Liver (tissue), 9 donors: ENCODE data around the gene CALB2. TPM values are rescaled to one million over a fixed set of nuclear protein-coding genes. Genes with fewer than 3 reads are reported as not detected.

ENCODE experiments used
- DNase-seq: peaks from one replicate; pipeline ENCODE4 v3.0.0-alpha.2; 2017; ENCODE audit warnings: low spot score
- H3K27ac ChIP-seq, 2 donors: one replicate each; pipeline ENCODE4 v1.7.0; 2013; ENCODE audit warnings: inconsistent platforms in 2 of 2, low read length in 2 of 2, control low read depth in 1 of 2, low read depth in 1 of 2, mild to moderate bottlenecking in 1 of 2
- H3K27me3 ChIP-seq, 4 donors: one replicate each; pipeline versions ENCODE4 v1.6.1 to v1.7.0; 2013; ENCODE audit warnings: low read length in 3 of 4, inconsistent platforms in 1 of 4, mild to moderate bottlenecking in 1 of 4, moderate library complexity in 1 of 4; ENCODE audit not compliant: control insufficient read depth in 4 of 4, insufficient read depth in 4 of 4
- H3K36me3 ChIP-seq, 4 donors: one replicate each; pipeline versions ENCODE4 v1.6.1 to v1.7.0; 2013; ENCODE audit warnings: low read length in 3 of 4, mild to moderate bottlenecking in 3 of 4, low read depth in 1 of 4, moderate library complexity in 1 of 4; ENCODE audit not compliant: control insufficient read depth in 4 of 4, insufficient read depth in 3 of 4
- H3K4me1 ChIP-seq, 4 donors: one replicate each; pipeline versions ENCODE4 v1.6.1 to v1.7.0; 2013; ENCODE audit warnings: low read length in 3 of 4, mild to moderate bottlenecking in 3 of 4, moderate library complexity in 1 of 4; ENCODE audit not compliant: control insufficient read depth in 4 of 4, insufficient read depth in 4 of 4
- H3K4me3 ChIP-seq, 3 donors: one replicate each; pipeline versions ENCODE4 v1.6.1 to v1.7.0; 2013; ENCODE audit warnings: low read length in 3 of 3, control low read depth in 1 of 3, low read depth in 1 of 3, mild to moderate bottlenecking in 1 of 3
- H3K9ac ChIP-seq, 2 donors: one replicate each; pipeline ENCODE4 v1.7.0; 2013; ENCODE audit warnings: low read length in 2 of 2, mild to moderate bottlenecking in 2 of 2, moderate library complexity in 2 of 2, control low read depth in 1 of 2, low read depth in 1 of 2
- H3K9me3 ChIP-seq, 4 donors: one replicate each; pipeline versions ENCODE4 v1.6.1 to v1.7.0; 2013; ENCODE audit warnings: low read length in 3 of 4; ENCODE audit not compliant: control insufficient read depth in 4 of 4
- EGR1 ChIP-seq, 2 donors: IDR thresholded peaks; 2 replicates each; pipeline ENCODE4 v1.6.1; 2016 to 2018; ENCODE audit warnings: antibody characterized with exemption in 2 of 2, low read depth in 2 of 2
- FOXA1 ChIP-seq: IDR thresholded peaks from 2 replicates; pipeline ENCODE4 v1.6.1; 2016; ENCODE audit warnings: antibody characterized with exemption
- FOXA2 ChIP-seq: IDR thresholded peaks from 2 replicates; pipeline ENCODE4 v1.6.1; 2016; ENCODE audit warnings: antibody characterized with exemption
- GABPA ChIP-seq, 2 donors: IDR thresholded peaks in 1 of 2; conservative IDR thresholded peaks in 1 of 2; 2 replicates each; pipeline ENCODE4 v1.6.1; 2016; ENCODE audit warnings: antibody characterized with exemption in 2 of 2, mild to moderate bottlenecking in 1 of 2, moderate library complexity in 1 of 2
- HNF4A ChIP-seq, 2 donors: conservative IDR thresholded peaks; 2 replicates each; pipeline ENCODE4 v1.6.1; 2016; ENCODE audit warnings: antibody characterized with exemption in 2 of 2, mild to moderate bottlenecking in 2 of 2
- HNF4G ChIP-seq: IDR thresholded peaks from 2 replicates; pipeline ENCODE4 v1.6.1; 2016; ENCODE audit warnings: antibody characterized with exemption
- NR2F2 ChIP-seq: IDR thresholded peaks from 2 replicates; pipeline ENCODE4 v1.6.1; 2016; ENCODE audit warnings: antibody characterized with exemption
- RAD21 ChIP-seq, 2 donors: IDR thresholded peaks; 2 replicates each; pipeline ENCODE4 v1.6.1; 2016; ENCODE audit warnings: antibody characterized with exemption in 2 of 2, mild to moderate bottlenecking in 2 of 2
- RXRA ChIP-seq, 2 donors: IDR thresholded peaks; 2 replicates each; pipeline ENCODE4 v1.6.1; 2017 to 2018; ENCODE audit warnings: antibody characterized with exemption in 2 of 2, mild to moderate bottlenecking in 1 of 2
- SP1 ChIP-seq: IDR thresholded peaks from 2 replicates; pipeline ENCODE4 v1.6.1; 2018; ENCODE audit warnings: antibody characterized with exemption, mild to moderate bottlenecking
- TAF1 ChIP-seq: conservative IDR thresholded peaks from 2 replicates; pipeline ENCODE4 v1.6.1; 2016; ENCODE audit warnings: antibody characterized with exemption, mild to moderate bottlenecking
- YY1 ChIP-seq: IDR thresholded peaks from 2 replicates; pipeline ENCODE4 v1.6.1; 2016; ENCODE audit warnings: antibody characterized with exemption, mild to moderate bottlenecking
- WGBS: extraction: QIAGEN DNeasy Blood & Tissue Kit; methylation state at CpG from one replicate; pipeline ENCODE4 v1.1.7; 2013; 5-methylcytosine and 5-hydroxymethylcytosine counted together
- polyA plus RNA-seq, 2 donors: library from polyadenylated mRNA; stranded (reverse) in 1 of 2; unstranded in 1 of 2; fragments of 200-250 nt in 1 of 2; fragments of >200 nt in 1 of 2; fragmentation: Nextera tagmentation in 1 of 2; extraction: Ambion mirVana in 1 of 2; gene quantifications; one replicate each; pipeline versions ENCODE4 v1.2.1 to v1.2.3, GENCODE V29; 2013 to 2015
- total RNA-seq, 2 donors: library from RNA; depleted of rRNA; stranded (reverse); fragments of >200 nt; gene quantifications; one replicate each; pipeline ENCODE4 v1.2.3, GENCODE V29; 2014
- TF ChIP-seq, protein P1 (sequence below): IDR thresholded peaks from 2 replicates; pipeline ENCODE4 v1.6.1; 2016; ENCODE audit warnings: antibody characterized with exemption, mild to moderate bottlenecking
- TF ChIP-seq, protein P2 (sequence below): IDR thresholded peaks from 2 replicates; pipeline ENCODE4 v1.6.1; 2016; ENCODE audit warnings: antibody characterized with exemption
- TF ChIP-seq, protein P3 (sequence below): IDR thresholded peaks from 2 replicates; pipeline ENCODE4 v1.6.1; 2016; ENCODE audit warnings: antibody characterized with exemption
- TF ChIP-seq, protein P4 (sequence below): IDR thresholded peaks from 2 replicates; pipeline ENCODE4 v1.6.1; 2016; ENCODE audit warnings: antibody characterized with exemption
- TF ChIP-seq, protein P5 (sequence below): fragments of 150-350 bp; IDR thresholded peaks from 2 replicates; pipeline ENCODE4 v1.5.1; 2017; ENCODE audit warnings: improper control_type of control experiment, low read depth, low read length; ENCODE audit not compliant: missing input control
- donor health status: healthy.
- donor health status: healthy.
- donor health status: healthy.
- donor health status: healthy.
- donor health status: healthy.

The CALB2 gene
- total and polyA plus RNA-seq, 4 donors, result not detected

DNA sequence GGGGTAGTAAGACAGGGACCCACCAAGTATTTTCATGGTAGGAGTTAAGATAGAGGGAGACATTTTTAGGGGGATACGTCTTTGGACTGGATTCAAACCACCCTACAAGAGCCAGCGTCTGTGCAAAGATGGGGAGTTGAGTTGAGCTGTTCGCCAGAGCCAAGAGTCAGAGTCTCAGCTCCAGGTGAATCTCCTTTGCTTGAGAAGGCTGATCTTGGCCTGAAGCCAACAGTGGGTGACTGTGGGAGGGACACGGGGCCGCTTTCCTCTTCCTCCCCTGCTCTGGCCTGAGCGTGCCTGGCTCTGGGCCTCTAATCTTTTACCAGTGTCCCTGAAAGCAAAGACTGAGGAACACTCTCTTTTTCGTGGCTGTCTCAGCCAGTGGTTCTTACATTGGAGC is 78.0 kb downstream of the CALB2 start:
- no peaks in the 10 kb centered on the region for H3K4me1 ChIP-seq
- no peak overlapping the region for H3K9ac ChIP-seq
- TF ChIP-seq NR2F2 (no peak), FOXA2 (no peak), FOXA1 (no peak), GABPA (IDR thresholded peaks at IDR 0.05 in 1 of 2, conservative IDR thresholded peaks at IDR 0.05 in 1 of 2) (no peak), SP1 (no peak), RAD21 (IDR thresholded peaks at IDR 0.05) (no peak), YY1 (no peak), HNF4A (conservative IDR thresholded peaks at IDR 0.05) (no peak)
- TF ChIP-seq, protein P1, sequence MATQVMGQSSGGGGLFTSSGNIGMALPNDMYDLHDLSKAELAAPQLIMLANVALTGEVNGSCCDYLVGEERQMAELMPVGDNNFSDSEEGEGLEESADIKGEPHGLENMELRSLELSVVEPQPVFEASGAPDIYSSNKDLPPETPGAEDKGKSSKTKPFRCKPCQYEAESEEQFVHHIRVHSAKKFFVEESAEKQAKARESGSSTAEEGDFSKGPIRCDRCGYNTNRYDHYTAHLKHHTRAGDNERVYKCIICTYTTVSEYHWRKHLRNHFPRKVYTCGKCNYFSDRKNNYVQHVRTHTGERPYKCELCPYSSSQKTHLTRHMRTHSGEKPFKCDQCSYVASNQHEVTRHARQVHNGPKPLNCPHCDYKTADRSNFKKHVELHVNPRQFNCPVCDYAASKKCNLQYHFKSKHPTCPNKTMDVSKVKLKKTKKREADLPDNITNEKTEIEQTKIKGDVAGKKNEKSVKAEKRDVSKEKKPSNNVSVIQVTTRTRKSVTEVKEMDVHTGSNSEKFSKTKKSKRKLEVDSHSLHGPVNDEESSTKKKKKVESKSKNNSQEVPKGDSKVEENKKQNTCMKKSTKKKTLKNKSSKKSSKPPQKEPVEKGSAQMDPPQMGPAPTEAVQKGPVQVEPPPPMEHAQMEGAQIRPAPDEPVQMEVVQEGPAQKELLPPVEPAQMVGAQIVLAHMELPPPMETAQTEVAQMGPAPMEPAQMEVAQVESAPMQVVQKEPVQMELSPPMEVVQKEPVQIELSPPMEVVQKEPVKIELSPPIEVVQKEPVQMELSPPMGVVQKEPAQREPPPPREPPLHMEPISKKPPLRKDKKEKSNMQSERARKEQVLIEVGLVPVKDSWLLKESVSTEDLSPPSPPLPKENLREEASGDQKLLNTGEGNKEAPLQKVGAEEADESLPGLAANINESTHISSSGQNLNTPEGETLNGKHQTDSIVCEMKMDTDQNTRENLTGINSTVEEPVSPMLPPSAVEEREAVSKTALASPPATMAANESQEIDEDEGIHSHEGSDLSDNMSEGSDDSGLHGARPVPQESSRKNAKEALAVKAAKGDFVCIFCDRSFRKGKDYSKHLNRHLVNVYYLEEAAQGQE, result no peak
- TF ChIP-seq, protein P2, sequence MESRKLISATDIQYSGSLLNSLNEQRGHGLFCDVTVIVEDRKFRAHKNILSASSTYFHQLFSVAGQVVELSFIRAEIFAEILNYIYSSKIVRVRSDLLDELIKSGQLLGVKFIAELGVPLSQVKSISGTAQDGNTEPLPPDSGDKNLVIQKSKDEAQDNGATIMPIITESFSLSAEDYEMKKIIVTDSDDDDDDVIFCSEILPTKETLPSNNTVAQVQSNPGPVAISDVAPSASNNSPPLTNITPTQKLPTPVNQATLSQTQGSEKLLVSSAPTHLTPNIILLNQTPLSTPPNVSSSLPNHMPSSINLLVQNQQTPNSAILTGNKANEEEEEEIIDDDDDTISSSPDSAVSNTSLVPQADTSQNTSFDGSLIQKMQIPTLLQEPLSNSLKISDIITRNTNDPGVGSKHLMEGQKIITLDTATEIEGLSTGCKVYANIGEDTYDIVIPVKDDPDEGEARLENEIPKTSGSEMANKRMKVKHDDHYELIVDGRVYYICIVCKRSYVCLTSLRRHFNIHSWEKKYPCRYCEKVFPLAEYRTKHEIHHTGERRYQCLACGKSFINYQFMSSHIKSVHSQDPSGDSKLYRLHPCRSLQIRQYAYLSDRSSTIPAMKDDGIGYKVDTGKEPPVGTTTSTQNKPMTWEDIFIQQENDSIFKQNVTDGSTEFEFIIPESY, result no peak
- TF ChIP-seq, protein P3, sequence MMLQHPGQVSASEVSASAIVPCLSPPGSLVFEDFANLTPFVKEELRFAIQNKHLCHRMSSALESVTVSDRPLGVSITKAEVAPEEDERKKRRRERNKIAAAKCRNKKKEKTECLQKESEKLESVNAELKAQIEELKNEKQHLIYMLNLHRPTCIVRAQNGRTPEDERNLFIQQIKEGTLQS, result no peak
- no peaks in the 10 kb centered on the region for H3K27me3 ChIP-seq
- H3K9me3 ChIP-seq, result peaks cover 0 to 8% (median 4%) of the 10 kb centered on the region in 4 donors
- no peaks in the 10 kb centered on the region for H3K36me3 ChIP-seq
- WGBS, result 78% methylated on average over 7 of the region's 7 CpGs
- no peak for DNase-seq
- H3K4me3 ChIP-seq, result no peak overlapping the region
- H3K27ac ChIP-seq, result no peak overlapping the region

DNA sequence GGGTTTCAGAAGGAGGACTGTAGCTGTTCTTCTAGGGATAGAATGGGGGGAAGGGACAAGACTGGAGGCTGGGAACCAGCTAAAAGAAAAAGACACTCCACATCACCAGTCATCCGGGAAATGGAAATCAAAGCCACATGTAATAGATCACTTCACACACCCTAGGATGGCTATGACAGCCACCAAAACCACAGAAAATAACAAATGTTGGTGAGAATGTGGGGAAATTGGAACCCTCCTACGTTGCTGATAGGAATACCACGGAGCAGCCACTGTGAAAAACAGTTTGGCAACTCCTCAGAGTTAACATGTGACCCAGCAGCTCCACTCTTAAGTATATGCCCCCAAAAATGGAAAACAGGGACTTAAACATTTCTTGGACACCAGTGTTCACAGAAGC is 81.0 kb downstream of the CALB2 start:
- H3K9me3 ChIP-seq, result peaks cover 11 to 28% (median 22%) of the 10 kb centered on the region in 4 donors
- H3K36me3 ChIP-seq, result no peaks in the 10 kb centered on the region
- H3K4me3 ChIP-seq, result no peak overlapping the region
- no peak for TF ChIP-seq FOXA2
- TF ChIP-seq, protein P2, result no peak
- no peak for TF ChIP-seq YY1
- no peak for TF ChIP-seq SP1
- no peak for TF ChIP-seq TAF1
- no peak for TF ChIP-seq NR2F2
- TF ChIP-seq GABPA (IDR thresholded peaks at IDR 0.05 in 1 of 2, conservative IDR thresholded peaks at IDR 0.05 in 1 of 2), result no peak
- no peak for TF ChIP-seq HNF4G
- TF ChIP-seq HNF4A (conservative IDR thresholded peaks at IDR 0.05), result no peak
- TF ChIP-seq RXRA (IDR thresholded peaks at IDR 0.05), result no peak
- TF ChIP-seq EGR1 (IDR thresholded peaks at IDR 0.05; ENCODE audit: low read depth in 2 of 2), result no peak
- TF ChIP-seq, protein P4, sequence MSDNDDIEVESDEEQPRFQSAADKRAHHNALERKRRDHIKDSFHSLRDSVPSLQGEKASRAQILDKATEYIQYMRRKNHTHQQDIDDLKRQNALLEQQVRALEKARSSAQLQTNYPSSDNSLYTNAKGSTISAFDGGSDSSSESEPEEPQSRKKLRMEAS, result no peak
- TF ChIP-seq, protein P3, result no peak
- TF ChIP-seq, protein P5, sequence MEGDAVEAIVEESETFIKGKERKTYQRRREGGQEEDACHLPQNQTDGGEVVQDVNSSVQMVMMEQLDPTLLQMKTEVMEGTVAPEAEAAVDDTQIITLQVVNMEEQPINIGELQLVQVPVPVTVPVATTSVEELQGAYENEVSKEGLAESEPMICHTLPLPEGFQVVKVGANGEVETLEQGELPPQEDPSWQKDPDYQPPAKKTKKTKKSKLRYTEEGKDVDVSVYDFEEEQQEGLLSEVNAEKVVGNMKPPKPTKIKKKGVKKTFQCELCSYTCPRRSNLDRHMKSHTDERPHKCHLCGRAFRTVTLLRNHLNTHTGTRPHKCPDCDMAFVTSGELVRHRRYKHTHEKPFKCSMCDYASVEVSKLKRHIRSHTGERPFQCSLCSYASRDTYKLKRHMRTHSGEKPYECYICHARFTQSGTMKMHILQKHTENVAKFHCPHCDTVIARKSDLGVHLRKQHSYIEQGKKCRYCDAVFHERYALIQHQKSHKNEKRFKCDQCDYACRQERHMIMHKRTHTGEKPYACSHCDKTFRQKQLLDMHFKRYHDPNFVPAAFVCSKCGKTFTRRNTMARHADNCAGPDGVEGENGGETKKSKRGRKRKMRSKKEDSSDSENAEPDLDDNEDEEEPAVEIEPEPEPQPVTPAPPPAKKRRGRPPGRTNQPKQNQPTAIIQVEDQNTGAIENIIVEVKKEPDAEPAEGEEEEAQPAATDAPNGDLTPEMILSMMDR, result no peak
- no peak for TF ChIP-seq RAD21 (IDR thresholded peaks at IDR 0.05)
- TF ChIP-seq, protein P1, result no peak
- no peak overlapping the region for H3K27ac ChIP-seq
- no peak for DNase-seq
- no peaks in the 10 kb centered on the region for H3K4me1 ChIP-seq
- 45% methylated on average over 3 of the region's 3 CpGs for WGBS
- no peak overlapping the region for H3K9ac ChIP-seq
- H3K27me3 ChIP-seq, result no peaks in the 10 kb centered on the region
